Colon (tissue), 2 donors: ENCODE results near the gene NRF1.

Source experiments
- FAIRE-seq: peaks from 2 replicates; lab custom pipeline; 2012; peaks lifted over from hg19 to GRCh38; lab: Jason Lieb, UNC
- donor health status: control.
- donor health status: control.

NRF1 gene

GRCh38 chr7:129771201-129771927 is 159.8 kb downstream of the NRF1 start:
- FAIRE-seq: no peak

- no peak for FAIRE-seq
Measured at GRCh38 chr7:129771928-129772479, 160.5 kb downstream of the NRF1 start.

GRCh38 chr7:129772646-129773280 is 161.2 kb downstream of the NRF1 start:
- FAIRE-seq: no peak

GRCh38 chr7:129773328-129773731 is 161.8 kb downstream of the NRF1 start:
- no peak for FAIRE-seq

- no peak for FAIRE-seq
Measured at GRCh38 chr7:129773871-129774270, 162.4 kb downstream of the NRF1 start.

GRCh38 chr7:129774359-129774758 is 162.8 kb downstream of the NRF1 start:
- no peak for FAIRE-seq

- no peak for FAIRE-seq
Measured at GRCh38 chr7:129774871-129775694, 163.6 kb downstream of the NRF1 start.

- no peak for FAIRE-seq
Measured at GRCh38 chr7:129775695-129776361, 164.3 kb downstream of the NRF1 start.

- FAIRE-seq: no peak
Measured at GRCh38 chr7:129776362-129776722, 164.8 kb downstream of the NRF1 start.

- FAIRE-seq: no peak
Measured at GRCh38 chr7:129777195-129777844, 165.8 kb downstream of the NRF1 start.

GRCh38 chr7:129777993-129778769 is 166.7 kb downstream of the NRF1 start:
- no peak for FAIRE-seq

- FAIRE-seq: no peak
Measured at GRCh38 chr7:129778770-129779601, 167.5 kb downstream of the NRF1 start.

GRCh38 chr7:129779602-129780256 is 168.2 kb downstream of the NRF1 start:
- no peak for FAIRE-seq

GRCh38 chr7:129780257-129780973 is 168.9 kb downstream of the NRF1 start:
- no peak for FAIRE-seq

- FAIRE-seq: no peak
Measured at GRCh38 chr7:129780974-129781927, 169.7 kb downstream of the NRF1 start.

- FAIRE-seq: no peak
Measured at GRCh38 chr7:129781928-129782817, 170.7 kb downstream of the NRF1 start.
